Epidermal melanocyte (primary cell): ENCODE measurements around the gene CRLF1.

ENCODE experiments used
- DNase-seq: peaks from one replicate; pipeline ENCODE4 v3.0.0; 2011; ENCODE audit warnings: low spot score; ENCODE audit not compliant: insufficient read length

Gene CRLF1

DNA sequence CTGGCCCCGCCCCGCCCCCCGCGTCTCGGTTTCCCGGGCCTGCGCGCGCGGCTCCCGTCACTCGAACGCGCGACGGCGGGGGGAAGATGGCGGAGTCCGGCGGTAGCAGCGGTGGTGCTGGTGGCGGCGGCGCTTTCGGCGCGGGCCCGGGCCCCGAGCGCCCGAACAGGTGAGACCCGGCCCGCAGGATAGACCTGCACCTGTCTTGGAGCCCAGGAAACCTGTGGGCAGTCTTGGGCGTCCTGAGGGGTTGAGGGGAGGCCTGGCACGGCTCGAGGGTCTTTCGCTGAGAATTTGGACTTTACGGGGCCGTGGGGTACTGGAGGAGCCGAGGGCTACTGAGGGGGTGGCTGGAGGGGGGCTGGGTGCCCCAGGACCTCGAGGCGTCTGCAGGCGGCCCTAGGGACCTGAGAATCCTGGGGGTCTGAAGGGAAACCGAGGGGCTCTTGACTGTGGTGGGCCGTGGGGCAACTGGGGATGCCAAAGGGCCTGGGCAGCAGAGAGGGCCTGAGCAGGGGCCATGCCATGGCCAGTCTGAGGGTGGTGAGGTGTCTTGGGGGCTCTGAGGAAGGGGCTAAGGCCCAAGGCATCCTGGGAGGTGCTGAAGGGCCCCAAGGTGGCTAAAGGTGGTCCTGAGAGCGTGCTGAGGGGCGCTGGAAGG lies 30.5 kb upstream of the CRLF1 start, which contains the start of gene KLHL26:
TSS of gene KLHL26 (plus strand) at position 60 of the 661 bp plus-strand sequence. CDS start at position 87, 27 bp downstream.
- DNase-seq, result no peak

DNA sequence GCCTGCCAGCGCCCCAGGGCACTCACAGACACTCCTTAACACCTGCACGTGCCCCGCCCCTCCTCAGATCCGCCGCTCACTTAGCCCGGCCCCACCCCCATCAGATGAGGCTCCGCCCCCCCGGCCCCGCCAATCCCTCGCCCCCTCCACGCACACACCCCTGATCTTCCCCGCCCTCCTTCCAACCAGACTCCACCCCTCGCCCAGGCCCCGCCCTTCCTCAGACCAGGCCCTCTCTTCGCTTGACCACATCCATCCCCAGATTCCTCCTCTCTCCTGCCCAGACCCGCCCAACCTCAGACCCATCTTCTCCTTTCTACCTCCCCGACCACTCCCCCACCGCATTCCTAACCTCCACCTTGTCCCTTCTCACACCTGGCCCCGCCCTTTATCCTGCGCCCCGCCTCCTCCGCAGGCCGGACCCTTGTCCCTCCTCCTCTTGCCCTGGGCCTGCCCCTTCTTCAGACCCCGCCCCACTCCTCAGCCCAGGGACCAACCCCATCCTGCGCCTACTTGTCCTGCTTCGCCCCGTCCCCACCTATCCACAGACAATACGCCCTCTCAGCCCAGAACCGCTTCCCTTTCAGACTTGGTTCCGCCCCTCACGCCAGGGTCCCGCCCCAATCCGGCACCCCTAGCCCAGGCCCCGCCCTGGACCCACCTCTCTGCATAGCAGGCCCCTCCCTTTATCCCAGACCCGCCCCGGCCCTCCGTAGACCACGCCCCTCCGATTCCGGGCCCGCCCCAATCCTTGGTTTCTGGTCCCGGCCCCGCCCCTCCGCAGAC lies 29.8 kb upstream of the CRLF1 start:
- DNase-seq, result peak; percentile 87

DNA sequence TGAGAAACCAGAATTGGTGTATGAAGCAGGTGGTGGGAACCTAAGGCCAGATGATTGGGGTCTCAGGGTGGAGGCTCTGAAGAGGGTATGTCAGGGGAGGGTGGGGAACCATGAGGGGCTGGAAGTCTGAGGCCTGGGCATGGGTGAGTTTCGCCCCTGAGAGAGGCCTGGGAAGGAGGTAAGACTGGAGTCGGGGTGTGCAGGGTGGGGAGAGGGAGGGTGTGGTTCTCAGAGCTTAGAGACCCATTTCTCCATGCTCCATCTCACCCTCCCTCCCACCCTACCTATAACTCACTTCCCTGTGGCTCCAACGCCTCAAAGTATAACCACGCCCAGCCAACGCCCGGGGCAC lies 29.2 kb upstream of the CRLF1 start:
- no peak for DNase-seq

DNA sequence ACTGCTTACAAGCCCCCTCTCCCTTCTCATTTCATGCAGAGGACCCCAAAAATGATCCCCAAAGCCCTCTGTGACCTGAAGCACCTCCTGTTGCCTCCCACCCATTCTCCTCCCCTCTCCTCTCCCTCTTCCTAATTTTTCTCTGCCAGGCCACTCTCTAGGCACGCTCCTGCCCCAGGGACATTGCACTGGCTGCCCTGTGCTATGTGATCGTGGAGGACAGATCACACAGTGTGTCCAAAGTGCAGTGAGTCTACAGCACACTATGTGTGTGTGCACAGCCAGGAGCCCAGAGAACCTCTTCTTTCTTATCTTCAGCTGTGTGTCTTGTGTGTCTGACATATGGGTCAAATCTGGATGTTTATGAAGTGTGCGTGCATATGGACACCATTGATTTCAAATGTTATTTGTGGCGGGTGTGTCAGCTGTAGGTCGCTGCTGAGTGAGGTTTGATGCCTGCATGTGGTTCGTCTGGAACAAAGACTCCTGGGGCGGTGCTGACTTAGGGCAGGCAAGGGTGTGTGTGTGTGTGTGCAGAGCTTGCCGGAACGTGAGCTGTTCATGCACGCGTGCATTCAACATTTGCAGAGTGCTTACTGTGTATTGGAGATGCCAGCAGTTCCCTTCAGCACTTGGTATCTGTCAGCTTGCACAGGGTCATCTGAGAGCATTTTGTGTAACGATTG lies 28.2 kb upstream of the CRLF1 start:
- DNase-seq, result no peak

DNA sequence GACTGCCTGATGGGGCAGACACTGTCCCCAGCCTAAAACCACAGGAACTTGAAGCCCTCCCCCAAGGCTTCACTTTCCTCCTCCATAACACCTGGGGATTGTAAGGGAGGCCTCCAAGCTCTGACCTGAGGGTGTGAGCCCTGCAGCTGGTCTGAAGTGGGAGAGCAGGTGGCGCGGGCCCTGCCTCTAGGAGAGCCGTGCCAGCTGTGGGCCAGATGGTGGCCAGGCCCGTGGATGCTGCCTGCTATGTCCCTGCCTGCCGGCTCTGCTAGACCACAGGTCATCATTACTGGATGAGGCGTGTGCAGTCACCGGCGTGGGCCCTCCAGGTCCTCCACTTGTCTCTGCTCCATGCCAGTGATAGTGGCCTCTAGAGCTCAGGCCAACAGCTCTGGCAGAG lies 26.7 kb upstream of the CRLF1 start:
- no peak for DNase-seq

DNA sequence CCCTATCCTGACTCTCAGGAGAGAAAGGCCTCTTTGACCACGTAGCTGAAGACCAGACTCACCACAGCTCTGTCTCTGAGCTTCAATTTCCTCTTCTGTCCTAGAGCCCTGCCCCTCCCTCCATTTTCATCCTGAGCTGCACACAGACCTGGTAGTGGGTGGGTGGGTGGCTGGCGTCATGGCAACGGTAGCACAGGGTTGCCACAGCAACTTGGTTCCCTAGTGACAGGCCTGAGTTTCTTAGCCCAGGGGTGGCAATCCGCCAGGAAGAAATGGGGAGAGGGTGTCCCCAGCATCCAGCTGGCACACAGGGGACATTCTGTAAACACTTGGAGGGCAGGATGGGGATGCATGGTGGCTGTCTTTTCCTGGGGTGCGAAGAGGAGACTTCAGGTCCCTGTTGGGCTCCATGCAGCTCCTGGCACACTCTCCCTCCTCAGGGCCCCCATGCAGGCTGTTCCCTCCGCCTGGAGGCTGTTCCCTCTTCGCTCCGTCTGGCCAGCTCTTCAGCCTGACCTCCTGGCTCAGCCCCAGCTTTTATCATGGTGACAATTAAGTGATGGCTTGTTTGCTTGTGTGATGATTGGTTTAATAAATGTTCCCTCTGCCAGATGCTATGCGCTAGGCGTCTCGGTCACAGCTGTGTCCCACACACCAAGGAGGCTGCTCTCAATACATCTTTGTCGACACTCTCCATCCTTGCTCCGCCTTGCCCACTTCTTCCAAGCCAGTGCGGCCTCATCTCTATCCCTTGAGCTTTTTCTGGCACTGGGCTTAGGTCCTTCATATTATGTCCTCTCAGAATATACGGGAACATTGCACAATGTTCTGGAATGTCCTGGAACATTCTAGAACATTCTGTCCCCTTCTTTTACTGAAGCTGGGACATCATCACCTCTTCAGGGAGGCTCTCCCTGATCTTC lies 22.8 kb upstream of the CRLF1 start:
- no peak for DNase-seq

DNA sequence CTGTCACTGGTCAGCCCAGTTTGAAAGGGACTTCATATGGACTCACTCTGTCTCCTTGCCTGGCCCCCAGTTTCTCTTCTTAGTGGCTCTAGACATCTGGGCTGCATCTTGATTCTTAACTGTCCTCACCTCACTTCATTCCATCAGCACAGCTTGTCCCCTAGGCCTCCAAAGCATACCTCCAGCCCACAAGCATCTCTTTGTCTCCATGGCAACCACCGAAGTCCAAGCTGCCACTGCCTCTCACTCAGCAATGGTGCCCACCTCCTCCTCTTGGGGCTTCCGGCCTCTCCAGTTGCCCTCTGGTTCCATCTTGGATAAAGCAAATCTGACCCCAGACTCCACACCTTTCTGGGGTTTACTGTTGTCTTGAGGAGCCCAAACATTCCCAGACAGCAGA lies 20.3 kb upstream of the CRLF1 start:
- DNase-seq, result no peak

DNA sequence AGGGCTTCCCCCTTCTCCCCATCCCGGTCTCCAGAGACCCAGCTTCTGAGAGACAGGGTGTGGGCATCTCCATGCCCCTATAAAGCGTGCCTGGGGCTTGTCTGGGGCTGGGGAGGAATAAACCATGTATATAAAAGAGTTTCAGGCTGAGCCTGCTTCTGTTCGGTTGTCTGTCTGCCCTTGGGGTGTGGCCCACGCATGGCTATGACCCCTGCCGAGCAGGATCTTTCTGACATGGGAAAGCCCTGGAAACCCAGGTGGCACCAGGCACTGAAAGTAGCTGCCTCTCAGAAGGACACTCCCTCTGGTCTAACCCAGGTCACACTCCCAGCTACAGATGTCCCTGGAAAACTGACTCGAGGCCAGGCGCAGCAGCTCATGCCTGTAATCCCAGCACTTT lies 14.3 kb upstream of the CRLF1 start:
- DNase-seq, result no peak

DNA sequence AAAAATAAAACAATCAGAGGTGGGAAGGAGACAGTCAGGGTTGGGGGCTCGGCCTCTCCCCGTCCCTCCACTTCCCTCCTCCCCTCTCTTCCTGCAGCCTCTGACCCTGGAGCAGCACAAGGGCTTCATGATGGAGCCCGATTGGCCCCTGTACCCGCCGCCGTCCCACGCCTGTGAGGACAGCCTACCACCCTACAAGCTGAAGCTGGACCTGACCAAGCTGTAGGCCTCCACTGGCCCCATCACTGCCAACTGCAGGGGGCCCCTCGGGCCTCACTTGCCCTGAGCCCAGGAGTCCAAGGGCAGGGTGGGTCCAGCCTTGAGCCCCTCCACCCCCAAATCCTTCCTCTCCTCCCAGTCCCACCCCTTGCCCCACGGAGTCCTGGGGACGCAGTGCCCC lies 13.7 kb upstream of the CRLF1 start:
- DNase-seq, result no peak

DNA sequence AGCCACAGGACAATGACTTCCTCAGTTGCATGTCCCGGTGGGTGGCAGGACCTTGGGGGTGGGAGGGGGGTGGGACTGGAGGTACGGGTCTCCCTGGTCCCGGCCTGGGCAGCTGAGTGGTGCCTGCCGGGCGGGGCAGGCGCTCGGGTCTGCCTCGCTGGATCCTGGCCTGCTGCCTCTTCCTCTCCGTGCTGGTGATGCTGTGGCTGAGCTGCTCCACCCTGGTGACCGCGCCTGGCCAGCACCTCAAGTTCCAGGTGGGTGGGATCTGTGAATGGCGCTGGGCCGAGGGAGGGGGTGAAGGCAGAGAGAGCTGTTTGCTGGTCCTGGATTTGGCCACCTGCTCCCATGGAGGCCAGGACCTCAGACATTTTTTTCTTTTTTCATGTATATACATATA lies 11.6 kb upstream of the CRLF1 start:
- no peak for DNase-seq

DNA sequence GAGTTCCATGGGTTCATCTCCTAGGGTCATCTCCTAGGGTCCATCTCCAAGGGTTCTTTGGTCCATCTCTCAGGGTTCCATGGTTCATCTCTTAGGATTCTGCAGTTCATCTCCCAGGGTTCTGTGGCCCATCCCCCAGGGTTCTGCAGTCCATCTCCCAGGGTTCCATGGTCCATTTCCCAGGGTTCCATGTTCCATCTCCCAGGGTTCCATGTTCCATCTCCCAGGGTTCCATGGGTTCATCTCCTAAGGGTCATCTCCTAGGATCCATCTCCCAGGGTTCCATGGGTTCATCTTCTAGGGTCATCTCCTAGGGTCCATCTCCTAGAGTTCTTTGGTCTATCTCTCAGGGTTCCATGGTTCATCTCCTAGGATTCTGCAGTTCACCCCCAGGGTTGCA lies 11.0 kb upstream of the CRLF1 start:
- no peak for DNase-seq

DNA sequence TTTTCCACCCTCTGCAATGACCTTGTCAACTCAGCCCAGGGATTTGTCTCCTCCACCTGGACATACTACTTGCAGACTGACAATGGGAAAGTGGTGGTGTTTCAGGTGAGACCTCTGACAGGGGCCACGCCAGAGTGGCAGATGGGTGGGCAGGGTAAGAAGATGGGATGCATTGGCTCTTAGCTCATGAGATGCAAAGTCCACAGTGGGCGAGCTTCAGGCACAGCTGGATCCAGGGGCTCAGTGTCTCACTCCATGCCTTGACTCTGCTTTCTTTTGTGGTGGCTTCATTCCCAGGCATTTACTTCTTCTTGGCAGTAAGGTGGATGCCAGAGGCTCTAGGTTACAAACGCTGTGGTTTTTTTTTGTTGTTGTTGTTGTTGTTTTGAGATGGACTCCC lies 9.4 kb upstream of the CRLF1 start:
- DNase-seq, result no peak

DNA sequence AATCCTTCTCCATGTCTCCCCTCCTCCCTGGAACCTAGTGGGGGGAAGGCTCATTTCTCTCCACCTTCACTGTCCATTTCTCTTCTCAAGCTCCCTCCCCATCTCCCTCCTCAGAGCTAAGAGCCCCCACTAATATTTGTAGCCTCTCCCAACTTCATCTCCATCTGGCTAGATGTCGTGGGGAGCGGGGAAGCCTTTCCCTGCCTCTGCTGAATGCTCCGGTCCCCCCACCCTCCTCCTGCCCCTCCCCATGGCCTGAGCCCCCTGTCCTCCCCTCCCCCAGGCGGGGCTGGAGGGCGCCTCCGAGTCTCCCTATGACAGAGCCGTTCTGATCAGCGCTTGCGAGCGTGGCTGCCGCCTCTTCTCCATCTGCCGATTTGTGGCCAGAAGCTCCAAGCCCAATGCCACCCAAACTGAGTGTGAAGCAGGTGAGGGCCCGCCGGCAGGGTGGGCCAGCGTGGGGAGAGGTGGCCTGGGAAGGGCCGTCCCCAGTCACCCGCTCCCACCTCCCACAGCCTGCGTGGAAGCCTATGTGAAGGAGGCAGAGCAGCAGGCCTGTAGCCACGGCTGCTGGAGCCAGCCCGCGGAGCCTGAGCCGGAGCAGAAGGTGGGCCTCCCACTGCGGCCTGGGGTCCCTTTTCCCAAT lies 7.1 kb upstream of the CRLF1 start:
- DNase-seq, result no peak

DNA sequence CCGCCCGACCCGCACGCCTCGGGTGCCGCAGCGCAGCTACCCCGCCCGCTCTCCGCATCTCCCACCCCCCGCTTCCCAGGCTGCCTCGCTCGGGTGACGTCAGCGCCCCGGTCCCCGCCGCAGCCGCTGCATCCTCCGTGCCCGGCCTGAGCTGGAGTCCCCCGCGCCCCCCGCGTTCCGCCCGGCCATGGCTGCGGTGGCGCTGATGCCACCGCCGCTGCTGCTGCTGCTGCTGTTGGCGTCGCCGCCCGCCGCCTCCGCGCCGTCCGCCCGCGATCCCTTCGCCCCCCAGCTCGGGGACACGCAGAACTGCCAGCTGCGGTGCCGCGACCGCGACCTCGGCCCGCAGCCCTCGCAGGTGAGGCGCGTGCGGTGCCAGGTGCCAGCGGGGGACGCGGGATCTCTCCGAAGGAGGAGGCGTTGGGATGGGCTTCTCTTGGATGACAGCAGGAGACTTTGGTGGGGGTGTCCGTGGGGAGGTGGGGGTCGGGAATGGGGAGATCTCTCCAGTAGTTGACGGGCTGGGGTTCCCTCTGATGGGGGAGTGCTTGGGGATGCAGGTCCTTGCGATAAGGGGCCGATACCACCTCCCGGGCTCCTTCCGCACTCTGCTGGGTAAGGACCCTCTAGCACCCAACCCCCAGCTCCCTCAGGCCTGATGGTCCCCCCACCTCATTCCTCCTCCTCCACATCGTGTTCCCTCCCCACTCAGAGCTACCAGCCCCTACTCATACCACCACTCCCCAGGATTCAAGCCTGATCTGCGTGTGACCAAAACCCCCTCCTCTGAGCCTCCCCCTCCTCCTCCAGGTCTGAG lies 6.4 kb upstream of the CRLF1 start, which contains the start of gene TMEM59L:
TSS of gene TMEM59L (plus strand) at position 99 of the 817 bp plus-strand sequence. CDS start at position 188, 89 bp downstream.
- DNase-seq, result no peak

DNA sequence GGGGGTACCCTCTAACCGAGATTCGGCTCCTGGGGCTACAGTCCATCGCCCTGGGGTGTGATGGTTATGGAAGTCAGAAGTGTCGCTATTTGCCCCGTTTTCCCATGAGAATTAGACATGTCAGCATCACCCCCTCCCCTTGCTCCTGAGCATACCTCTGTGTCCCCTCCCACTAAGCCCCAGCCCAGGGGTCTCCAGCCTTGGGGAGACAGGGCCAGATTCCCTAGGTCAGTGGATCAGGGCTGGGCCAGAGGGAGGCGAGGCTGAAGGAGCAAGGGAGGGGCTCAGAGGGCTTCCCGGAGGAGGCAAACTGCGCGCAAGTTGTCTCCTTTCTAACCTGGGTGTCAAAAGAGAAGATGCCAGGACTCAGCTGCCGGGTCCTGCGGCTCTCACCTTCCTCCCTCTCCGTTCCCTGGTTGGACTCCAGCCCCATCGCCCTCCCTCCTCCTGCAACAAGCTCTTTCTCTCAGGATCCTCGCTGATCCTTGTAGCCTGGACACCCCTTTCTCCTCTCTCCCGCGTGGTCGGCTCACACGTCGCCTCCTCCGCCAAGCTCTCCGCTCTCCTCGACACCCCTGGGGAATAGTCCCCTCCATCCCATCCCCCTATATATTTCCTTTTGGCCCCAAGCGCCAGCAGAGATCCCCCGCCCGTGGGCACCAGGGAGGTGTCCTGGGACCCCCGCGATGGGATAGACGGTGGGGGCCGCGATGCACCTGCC lies 5.6 kb upstream of the CRLF1 start:
- DNase-seq, result no peak

DNA sequence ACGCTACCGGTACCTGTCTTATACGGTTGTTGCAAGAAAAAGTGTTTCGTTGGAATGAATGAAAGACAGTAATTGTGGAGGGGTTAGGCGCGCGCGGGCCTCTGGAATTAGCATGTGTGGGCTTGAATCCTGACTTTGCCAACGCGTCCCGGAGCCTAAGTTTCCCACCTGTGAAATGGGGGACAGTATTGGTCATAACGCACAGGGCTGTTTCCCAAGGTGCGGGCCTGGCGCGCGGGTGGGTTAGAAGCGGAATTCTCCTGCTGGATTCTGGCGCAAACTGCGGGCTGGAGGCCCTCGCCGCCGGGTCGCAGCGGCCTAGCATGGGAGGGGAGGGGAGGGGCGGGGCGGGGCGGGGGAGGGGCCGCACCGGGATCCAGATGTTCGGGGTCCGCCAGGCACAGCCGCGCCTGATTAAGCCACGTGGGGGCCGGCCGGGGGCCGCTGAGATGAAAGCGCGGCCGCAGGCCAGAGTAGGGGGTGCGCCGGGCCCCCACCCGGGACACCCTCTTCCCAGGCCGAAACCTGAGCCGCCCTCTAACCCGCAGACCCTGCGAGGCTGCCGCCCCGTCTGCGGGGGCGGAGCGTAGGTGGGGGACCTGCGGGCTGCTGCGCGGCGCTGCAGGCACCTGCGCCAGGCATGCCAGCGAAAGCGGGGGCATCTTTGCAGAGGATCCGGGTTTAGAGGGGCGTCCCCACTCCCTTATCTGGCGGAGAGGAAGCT lies 4.9 kb upstream of the CRLF1 start:
- DNase-seq, result no peak

DNA sequence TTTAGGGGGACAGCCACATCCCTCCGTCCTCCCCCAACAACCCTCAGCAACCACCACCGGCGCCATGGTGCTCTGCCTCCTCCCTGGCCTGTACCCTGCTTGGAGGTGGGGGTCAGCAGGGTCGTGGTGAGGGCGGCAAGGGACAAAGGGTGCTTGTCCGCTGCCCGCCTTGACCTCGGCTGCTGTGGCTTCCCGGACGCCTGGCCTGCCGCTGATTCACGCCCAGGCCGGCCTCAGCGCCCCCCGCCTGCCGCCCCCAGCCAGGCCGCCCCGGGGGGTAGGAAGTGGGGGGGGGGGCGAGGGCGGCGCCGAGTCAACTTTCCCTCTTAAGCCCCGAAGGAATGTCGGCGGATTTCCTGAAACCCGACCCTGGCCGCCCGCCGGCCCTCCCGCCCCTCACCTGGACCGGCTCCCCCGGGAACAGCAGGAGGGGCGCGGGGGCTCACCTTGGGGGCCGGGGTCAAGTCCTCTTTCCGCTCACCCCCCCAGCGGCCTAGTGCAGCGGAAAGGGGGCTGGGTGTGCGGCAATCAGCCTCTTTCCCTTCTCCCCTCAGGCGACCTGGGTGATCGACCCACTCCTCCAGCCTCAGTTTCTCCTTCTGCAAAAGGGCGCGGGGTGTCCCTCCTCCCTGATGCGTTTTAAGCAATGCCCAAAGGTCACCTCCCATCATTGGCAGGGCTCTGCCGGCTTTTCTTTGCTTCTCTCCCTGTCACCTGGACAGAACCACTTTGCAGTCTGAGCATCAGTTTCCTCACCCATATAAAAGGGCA lies 4.1 kb upstream of the CRLF1 start:
- DNase-seq, result no peak

DNA sequence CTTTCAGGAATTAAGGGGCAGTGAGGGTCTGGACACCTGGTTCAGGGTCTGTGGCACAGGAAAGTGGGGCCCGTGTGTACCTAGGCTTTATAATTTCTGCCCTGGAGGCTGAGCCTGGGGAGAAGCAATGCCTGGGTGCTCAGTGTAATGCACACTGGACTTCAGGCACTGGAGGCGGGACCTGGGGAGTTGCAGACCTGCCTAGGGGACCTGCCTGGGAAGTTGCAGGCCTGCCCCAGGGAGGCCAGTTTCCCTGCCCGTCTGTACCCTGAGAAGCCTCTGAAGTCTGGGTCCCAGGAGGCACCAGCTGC lies 3.6 kb upstream of the CRLF1 start:
- DNase-seq, result no peak
